Subcutaneous adipose tissue (tissue), 4 donors: ENCODE results near the gene SLC29A1. TPM values are rescaled to one million over a fixed set of nuclear protein-coding genes. Genes with fewer than 3 reads are reported as not detected.

Experiments
- total RNA-seq, 4 donors: library from RNA; depleted of rRNA; stranded (reverse); fragments of >200 nt; gene quantifications; one replicate each; pipeline ENCODE4 v1.1.0, GENCODE V29; 2016
- TF ChIP-seq, protein P1 (sequence below): fragments of 450-650 bp; IDR thresholded peaks from one replicate; pipeline ENCODE4 v1.5.1; 2016; ENCODE audit warnings: low read depth, mild to moderate bottlenecking, control low read depth, antibody characterized with exemption, moderate library complexity

The SLC29A1 gene
- total RNA-seq, 4 donors from 2014 or later, result 86.3 to 150 (median 113) TPM

DNA sequence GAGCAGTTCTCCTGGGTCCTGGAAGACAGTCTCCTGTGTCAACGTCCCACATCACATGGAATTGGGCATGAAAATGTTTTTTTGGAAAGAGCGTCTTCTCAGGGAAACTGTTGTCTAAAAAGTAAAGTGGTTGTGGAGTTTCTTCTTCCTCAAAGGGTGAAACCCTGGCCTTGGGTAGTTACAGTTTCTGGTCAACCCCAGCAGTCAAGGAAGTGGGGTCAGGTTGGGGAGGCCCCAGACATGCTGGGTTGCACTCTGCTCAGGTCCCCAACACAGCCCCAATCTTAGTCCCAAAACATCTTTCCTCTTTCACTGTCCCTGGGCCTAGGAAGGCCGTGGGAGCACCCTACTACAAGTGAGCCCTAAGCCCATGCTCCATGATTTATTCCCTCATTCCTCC is 43.0 kb downstream of the SLC29A1 start:
- TF ChIP-seq, protein P1, sequence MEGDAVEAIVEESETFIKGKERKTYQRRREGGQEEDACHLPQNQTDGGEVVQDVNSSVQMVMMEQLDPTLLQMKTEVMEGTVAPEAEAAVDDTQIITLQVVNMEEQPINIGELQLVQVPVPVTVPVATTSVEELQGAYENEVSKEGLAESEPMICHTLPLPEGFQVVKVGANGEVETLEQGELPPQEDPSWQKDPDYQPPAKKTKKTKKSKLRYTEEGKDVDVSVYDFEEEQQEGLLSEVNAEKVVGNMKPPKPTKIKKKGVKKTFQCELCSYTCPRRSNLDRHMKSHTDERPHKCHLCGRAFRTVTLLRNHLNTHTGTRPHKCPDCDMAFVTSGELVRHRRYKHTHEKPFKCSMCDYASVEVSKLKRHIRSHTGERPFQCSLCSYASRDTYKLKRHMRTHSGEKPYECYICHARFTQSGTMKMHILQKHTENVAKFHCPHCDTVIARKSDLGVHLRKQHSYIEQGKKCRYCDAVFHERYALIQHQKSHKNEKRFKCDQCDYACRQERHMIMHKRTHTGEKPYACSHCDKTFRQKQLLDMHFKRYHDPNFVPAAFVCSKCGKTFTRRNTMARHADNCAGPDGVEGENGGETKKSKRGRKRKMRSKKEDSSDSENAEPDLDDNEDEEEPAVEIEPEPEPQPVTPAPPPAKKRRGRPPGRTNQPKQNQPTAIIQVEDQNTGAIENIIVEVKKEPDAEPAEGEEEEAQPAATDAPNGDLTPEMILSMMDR, result no peak

DNA sequence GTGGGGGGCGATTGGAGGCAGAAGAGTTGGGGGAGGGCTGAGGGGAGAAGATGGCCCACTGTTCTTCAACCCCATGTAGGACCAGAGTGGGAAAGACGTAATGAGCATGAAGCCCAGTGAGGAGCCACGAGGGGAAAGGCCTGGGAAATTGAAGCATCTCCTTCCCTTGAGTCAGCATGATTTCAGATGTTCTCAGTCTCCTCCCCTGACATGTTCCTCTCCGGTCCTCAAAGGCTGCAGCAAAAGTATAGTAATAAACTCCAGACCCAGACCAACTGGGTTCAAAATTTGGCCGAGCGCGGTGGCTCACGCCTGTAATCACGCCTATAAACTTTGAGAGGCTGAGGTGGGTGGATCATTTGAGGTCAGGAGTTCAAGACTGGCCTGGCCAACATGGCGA is 43.9 kb downstream of the SLC29A1 start:
- TF ChIP-seq, protein P1, result no peak

DNA sequence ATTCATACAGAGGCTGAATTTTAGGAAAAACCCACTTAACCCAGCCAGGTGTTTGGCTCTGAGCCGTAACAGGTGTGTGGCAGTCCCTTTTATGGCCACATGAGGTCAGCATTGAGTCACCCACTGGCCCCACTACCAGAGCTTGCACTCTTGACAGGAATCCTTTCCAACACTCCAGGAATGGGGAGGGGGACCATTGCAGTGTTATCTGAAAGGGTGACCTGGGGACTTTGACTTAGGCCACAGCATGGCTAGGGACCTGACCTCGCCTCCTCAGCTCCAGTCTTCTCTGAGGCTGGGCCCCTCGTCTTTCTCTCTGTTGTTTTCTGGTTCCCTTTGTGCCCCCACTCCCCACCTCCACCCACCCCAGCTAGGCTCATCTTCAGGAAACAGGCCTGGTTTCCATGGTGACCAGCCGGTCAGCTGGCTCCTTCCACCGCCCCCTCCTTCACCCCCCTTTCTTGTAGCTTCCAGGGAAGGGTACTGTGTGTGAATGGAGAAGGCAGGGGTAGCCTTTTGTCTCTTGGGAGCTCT is 44.8 kb downstream of the SLC29A1 start:
- TF ChIP-seq, protein P1, result no peak

DNA sequence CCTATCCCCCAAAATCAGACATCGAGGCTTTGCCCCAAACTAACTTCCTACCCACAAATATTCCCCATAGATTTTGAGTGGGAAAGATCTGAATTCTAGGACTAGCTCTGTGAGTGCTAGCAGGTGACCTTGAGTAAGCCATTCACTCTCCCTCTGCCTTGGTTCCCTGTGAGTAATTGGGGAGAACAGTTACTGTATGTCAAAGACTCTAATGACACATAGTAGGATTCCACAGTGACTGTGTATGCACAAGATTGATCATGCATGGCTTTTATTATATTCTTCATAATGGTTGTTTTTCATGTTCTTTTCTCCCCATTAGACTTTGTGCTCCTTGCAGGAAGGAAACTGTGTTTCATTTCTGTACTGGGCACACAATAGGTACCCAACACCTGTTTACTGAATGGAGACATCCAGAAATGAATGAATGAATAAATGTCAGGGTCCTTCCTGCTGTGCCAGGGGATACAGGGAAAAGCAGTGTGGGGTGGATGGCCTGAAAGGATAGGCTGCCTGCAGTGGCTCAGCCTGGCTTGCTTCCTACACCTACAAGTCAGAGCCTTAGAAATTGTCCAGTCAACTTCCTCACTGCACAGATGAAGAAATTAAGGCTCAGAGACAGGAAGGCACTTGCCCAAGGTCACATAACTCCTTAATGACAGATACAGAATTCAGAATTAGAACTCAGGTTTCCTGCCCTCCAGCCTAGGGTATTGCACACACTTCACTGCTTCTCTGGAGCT is 46.0 kb downstream of the SLC29A1 start:
- TF ChIP-seq, protein P1, result no peak

DNA sequence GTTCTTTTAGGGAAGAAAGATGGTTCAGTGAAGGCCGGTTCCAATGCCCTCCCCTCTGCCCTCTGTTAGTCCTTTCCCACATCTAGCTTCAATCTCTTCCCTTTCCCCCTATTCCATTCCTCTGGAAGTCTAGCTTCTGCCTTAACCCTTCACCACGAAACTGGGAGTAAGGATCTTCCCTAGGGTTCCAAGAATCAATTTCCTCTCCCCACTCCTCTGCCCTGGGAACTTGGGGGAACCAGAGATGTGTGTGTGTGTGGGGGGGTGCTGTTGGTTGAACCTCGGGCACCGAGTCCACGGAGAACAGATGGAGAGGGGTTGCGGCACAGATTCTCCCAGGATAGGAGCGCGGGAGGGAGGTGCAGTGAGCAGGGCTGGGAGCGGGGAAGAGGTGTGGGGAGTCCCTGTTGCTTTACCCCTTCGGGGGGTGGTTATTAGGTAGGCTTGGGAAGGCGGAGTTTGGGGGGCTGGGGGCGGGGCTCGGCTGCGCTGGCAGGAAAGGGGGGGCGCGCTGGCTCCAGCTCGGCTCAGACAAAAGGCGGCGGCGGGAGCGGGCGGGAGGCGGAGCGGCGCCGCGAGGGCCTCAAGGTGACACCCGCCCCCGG is 46.6 kb downstream of the SLC29A1 start, which contains the start of gene TMEM151B:
Gene TMEM151B, plus strand, starts transcription at position 530 of the 605 bp plus-strand sequence. CDS start 293 bp downstream, outside the sequence.
- TF ChIP-seq, protein P1, result no peak

DNA sequence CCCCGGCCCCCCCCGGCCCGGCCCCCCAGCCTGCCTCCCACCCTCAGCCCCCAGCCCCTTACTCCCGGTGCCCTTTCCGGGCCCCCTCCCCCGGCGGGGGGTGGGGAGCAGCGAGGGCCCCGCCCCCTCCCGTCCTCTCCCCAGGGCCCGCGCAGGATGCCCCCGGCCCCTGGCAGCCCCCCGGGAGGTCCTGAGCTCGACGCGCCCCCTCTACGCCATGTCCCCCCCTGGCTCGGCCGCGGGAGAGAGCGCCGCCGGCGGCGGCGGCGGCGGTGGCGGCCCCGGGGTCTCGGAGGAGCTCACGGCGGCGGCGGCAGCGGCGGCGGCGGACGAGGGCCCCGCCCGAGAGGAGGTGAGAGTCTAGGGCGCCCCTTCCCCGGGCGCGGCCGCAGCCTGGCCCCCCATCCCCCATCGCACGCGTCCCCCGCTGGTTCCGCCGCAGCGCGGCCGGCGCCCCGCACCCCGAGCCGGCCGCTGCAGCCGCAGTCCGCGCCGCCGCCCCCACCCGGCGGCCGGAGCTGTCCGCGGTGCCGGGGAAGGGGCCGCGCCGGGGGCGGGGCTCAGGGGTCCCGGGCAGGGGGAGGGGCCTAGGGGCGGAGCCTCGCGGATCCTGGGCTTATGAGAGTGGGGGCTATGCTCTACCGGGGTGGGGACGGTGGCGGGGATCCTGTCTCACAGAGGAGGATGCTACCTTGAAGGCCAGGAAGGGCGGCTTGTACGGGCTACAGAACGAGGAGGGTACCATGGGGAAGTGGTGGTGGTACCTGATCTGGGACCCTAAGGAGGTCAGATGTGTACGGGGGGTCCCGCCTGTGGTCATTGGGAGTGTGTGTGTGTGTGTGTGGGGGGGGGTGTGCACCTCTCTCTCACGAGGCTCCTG is 47.4 kb downstream of the SLC29A1 start:
- TF ChIP-seq, protein P1, result no peak

DNA sequence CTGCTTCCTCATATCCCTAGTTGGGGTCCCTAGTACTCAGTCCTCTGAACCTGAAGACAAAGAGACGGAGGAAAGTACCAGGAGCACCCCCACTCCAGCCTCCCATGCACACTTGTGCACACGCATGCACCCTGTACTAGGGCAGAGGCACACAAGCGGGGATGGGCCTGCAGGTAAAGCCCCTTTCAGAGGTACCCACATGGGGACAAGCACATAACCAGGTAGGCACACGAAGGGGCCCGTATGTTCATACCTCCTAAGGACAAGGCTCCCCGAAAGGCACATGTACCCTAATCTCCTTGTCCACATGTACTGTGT is 48.0 kb downstream of the SLC29A1 start:
- TF ChIP-seq, protein P1, result no peak
